Fibroblast of mammary gland (primary cell): ENCODE data around the gene ISM1.

ENCODE experiments used
- DNase-seq: peaks from one replicate; pipeline ENCODE4 v3.0.0-alpha.2; 2010; ENCODE audit warnings: low read depth
- H3K4me3 ChIP-seq: 2 replicates; pipeline ENCODE4 v1.5.1; 2011; ENCODE audit warnings: low read depth, mild to moderate bottlenecking, low read length, moderate library complexity; ENCODE audit not compliant: control insufficient read depth
- TF ChIP-seq, protein P1 (sequence below): conservative IDR thresholded peaks from 2 replicates; pipeline ENCODE4 v1.5.1; 2011; ENCODE audit warnings: low read depth, low read length, inconsistent platforms; ENCODE audit not compliant: control insufficient read depth, insufficient read depth

The ISM1 gene

DNA sequence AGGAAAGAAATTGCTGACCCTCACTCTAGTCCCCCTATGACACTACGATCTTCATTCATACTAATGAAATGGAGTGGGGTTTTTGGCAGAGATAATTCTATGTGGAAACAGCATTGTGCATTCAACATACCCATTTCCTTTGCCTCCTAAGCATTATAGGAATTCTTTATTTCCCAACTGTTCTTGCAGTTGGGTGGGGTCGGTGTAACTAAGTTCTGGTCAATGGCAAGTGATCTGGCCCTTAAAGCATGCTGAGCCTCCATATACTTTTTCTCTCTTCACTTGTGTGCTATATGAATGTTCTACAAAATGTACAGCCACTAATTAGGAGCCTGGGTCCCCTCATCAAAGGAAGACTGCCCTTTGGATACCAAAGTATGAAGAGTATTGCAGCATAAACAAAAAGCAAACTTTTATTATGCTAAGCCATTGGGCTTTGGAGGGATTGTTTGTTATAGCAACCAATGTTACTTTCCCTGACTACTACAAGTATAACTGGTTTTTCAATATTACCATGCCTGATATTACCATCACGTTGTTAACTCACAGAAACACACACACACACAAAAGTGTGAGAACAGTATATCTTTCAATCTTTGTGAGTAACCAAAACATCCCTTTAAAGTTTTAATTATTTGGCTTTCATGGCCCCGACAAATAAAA is 9.0 kb upstream of the ISM1 start:
- H3K4me3 ChIP-seq: no peak overlapping the region
- peak; percentile 12 for DNase-seq
- TF ChIP-seq, protein P1, sequence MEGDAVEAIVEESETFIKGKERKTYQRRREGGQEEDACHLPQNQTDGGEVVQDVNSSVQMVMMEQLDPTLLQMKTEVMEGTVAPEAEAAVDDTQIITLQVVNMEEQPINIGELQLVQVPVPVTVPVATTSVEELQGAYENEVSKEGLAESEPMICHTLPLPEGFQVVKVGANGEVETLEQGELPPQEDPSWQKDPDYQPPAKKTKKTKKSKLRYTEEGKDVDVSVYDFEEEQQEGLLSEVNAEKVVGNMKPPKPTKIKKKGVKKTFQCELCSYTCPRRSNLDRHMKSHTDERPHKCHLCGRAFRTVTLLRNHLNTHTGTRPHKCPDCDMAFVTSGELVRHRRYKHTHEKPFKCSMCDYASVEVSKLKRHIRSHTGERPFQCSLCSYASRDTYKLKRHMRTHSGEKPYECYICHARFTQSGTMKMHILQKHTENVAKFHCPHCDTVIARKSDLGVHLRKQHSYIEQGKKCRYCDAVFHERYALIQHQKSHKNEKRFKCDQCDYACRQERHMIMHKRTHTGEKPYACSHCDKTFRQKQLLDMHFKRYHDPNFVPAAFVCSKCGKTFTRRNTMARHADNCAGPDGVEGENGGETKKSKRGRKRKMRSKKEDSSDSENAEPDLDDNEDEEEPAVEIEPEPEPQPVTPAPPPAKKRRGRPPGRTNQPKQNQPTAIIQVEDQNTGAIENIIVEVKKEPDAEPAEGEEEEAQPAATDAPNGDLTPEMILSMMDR: no peak

DNA sequence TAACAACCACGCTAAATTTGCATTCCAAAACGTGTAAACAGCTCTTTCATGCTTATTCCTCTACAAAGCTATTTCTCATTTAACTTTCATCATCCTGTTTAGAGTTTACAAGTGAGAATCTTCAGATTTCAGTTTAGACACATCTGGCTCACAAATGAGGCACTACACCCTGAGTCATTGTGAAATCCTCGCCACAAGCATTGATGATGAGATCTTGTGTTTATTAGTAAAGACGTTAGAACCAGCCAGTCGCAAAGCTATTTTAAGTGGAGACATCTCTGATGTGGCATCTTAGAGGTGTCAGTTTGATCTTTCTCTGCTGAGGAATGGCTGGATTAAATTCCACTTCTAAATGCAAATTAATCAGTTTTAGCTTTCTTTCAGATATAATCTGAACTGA is 8.3 kb upstream of the ISM1 start:
- H3K4me3 ChIP-seq: no peak overlapping the region
- TF ChIP-seq, protein P1: no peak
- DNase-seq: peak; percentile 78

DNA sequence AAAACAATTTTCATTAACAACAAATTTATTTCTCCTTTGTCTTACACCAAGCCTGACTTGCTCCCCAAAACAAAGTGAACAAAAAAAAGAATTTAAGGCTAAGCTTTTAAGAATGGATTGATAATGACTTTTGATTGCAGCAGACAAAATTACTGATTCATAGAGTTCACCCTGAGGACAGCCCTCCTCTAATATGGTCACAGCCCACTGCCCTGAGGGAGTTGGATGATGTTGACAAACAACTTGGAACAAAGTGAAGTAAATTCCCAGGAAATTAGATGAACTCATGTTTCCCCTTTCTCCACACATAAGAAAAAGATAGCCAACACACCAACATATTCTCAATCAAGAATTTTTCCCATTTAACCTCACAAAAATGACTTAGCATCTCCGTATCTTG is 7.7 kb upstream of the ISM1 start:
- DNase-seq: peak; percentile 35
- no peak overlapping the region for H3K4me3 ChIP-seq
- TF ChIP-seq, protein P1: no peak

GRCh38 chr20:13216533-13216932 is 4.5 kb upstream of the ISM1 start:
- TF ChIP-seq, protein P1: no peak
- DNase-seq: no peak
- no peak overlapping the region for H3K4me3 ChIP-seq

GRCh38 chr20:13219327-13220193 is 1.5 kb upstream of the ISM1 start:
- TF ChIP-seq, protein P1: no peak
- no peak for DNase-seq
- H3K4me3 ChIP-seq: no peak overlapping the region

DNA sequence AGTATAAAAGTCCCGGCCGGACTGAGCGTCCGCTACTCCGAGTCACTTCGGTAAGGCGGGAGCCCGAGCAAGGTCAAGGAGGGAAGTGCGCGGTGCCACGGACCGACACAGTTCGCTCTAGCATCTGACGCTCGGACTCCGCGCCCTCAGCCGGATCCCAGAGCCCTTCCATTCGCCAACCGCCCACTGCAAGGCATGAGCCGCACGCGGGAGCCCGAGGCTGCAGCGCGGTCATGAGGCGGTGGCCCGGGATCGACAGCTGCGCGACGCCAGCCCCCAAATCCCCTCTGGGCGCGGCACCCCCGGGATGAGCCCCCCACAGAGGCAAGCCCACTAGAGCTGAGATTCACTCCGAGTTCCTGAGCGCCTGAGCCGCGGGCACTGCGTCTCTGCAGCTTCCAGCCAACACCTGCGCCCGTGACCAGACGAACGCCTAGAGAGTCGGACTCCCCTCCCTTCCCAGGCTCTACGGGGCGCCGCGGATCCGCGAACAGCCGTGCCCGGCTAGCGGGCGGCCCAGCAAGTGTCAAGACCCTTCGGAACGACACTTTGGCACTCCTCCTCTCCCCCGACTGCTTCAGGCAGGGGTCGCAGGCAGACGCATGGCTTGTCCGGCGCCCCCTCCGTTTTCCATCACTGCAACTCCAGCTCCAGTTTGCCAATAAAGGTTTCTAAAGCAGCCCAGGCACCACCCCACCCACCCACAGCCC is 725 bp upstream of the ISM1 start:
- TF ChIP-seq, protein P1: no peak
- DNase-seq: peak; percentile 32
- peak overlapping the region; percentile 19 for H3K4me3 ChIP-seq
